Measurements from ENCODE around the gene MAG. TPM values are rescaled to one million over a fixed set of nuclear protein-coding genes. Genes with fewer than 3 reads are reported as not detected.

Gene MAG
- total and polyA plus RNA-seq, 9 of the 15 experiments (the other 6 are each of a cell fraction or from before 2014, with no cell fraction given), result 0.11 to 10.0 (median 1.6) TPM

- POLR2A ChIA-PET, result interaction anchor here (0.6 to 2.5 kb wide), 4 partner anchors 12 to 244 kb away, joined by 3 to 9 read pairs (median 4); no protein-coding TSS in a partner anchor
- in situ Hi-C loops (cut with MboI), result no loop called here
Observed at GRCh38 chr19:35251456-35251855, 40.5 kb upstream of the MAG start.

More at GRCh38 chr19:35251456-35251855, 40.5 kb upstream of the MAG start:
- TF ChIP-seq SMARCA4 (IDR thresholded peaks at IDR 0.05), result no peak
- TF ChIP-seq RERE (CRISPR knock-in tag; IDR thresholded peaks at IDR 0.05; ENCODE audit: borderline replicate concordance), result no peak
- TF ChIP-seq JUND (IDR thresholded peaks at IDR 0.05; ENCODE audit: borderline replicate concordance, low read depth, low read length), result no peak
- TF ChIP-seq JUND (tag; IDR thresholded peaks at IDR 0.05; ENCODE audit: borderline replicate concordance, low read depth, low read length), result no peak
- no peak for TF ChIP-seq ZNF277 (CRISPR knock-in tag; IDR thresholded peaks at IDR 0.05; ENCODE audit: borderline replicate concordance)
- TF ChIP-seq ZNF212 (CRISPR knock-in tag; IDR thresholded peaks at IDR 0.05), result no peak
- TF ChIP-seq NUFIP1 (IDR thresholded peaks at IDR 0.05; ENCODE audit: partially characterized antibody), result no peak
- no peak for TF ChIP-seq TAF7 (tag; IDR thresholded peaks at IDR 0.05)
- Histone ChIP-seq H3K9ac (ENCODE audit: insufficient read depth in 1 of 2, low read depth in 2 of 2, low read length in 2 of 2) (no peak overlapping the region), H3K79me2 (ENCODE audit: control insufficient read depth, insufficient read depth, low read length) (peaks cover 44% of the 10 kb centered on the region), H3K4me1 (replicated peaks in 1 of 2; ENCODE audit: control insufficient read depth in 2 of 2, insufficient read depth in 2 of 2, low read length in 2 of 2) (peaks cover 17 to 30% of the 10 kb centered on the region in 2 experiments; a peak in 4 of 5 replicates), H3K4me3 (no peak overlapping the region), H4K20me1 (replicated peaks; ENCODE audit: control insufficient read depth, insufficient read depth, low read length) (no peaks in the 10 kb centered on the region; the same call in 1 of the 2 replicates), H3K9me1 (ENCODE audit: control insufficient read depth, insufficient read depth, low read length) (no peaks in the 10 kb centered on the region), H3K36me3 (ENCODE audit: control insufficient read depth, insufficient read depth, low read length) (peaks cover 56% of the 10 kb centered on the region; the same call in 2 of the 3 replicates), H3K27me3 (ENCODE audit: control insufficient read depth in 2 of 2, insufficient read depth in 2 of 2, low read length in 2 of 2) (no peaks in the 10 kb centered on the region), H3K9me3 (replicated peaks; ENCODE audit: control insufficient read depth, insufficient read depth, low read depth, low read length) (0 out of 2 replicates have a peak, but pooled peaks cover 4% of the 10 kb centered on the region), H2AFZ (ENCODE audit: low read depth, low read length) (no peak overlapping the region), H3K4me2 (ENCODE audit: insufficient read depth, low read length) (no peak overlapping the region), H3K27ac (ENCODE audit: extremely low read depth, low read depth, low read length) (no peak overlapping the region)
- CTCF ChIA-PET (ENCODE audit: low intra/inter-chr PET ratio), result no interaction called here
- no peak for ATAC-seq
- FAIRE-seq, result no peak
- no TSS peak for BruUV-seq (replicated peaks)
- intact Hi-C loops (cut with micrococcal nuclease), result no loop called here
- no peak for DNase-seq (ENCODE audit: extremely low read depth in 1 of 4, low spot score in 3 of 4)
- 83% methylated on average over 2 of the region's 2 CpGs for WGBS (ENCODE audit: insufficient coverage, low coverage, missing lambda C conversion rate)

Measured in K562 (cell line).